GM18502 (cell line): ENCODE results near the gene NAA40.

Experiments used
- ATAC-seq: cut with Tn5 transposase; IDR thresholded peaks from one replicate; pipeline ENCODE4 v1.9.1; 2021; ENCODE audit warnings: mild to moderate bottlenecking; ENCODE audit not compliant: unreplicated experiment, poor library complexity

Gene NAA40

DNA sequence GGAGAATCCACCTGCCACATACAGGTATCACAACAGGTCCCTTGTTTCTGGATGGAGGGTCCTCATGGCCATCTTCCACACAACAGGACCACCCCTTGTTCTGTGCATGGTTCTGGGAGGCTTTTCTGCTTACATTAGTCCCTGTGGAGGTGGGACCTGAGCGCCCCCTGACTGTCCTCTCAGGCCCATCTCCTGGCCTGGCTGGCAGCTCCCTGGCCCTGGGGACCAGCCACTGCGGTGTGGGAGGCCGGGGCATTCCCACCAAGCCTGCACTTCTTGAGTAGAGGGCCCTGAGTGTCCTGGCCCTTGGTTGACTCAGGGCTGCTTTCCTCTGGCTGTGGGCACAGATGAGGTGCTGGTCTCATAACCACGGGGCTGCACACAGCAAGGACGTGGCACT, 40.6 kb downstream of the NAA40 start:
- no peak for ATAC-seq

DNA sequence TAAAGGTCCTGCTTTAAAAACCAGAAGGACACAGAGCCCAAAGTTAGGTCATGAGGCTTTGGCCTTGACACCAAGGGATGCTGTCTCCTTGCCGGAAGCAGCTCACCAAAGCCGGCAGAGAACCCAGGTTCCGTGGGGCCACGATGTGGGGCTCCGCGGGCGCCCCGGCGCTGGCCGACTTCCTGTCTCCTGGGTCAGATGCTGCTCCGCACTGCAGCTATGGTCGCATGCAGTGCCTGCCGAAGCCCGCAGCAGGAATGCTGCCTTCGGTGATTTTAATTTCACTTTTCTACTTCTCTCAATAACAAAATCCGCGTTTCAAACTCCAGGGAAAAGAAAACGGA, 47.0 kb downstream of the NAA40 start:
- peak; percentile 37 for ATAC-seq

DNA sequence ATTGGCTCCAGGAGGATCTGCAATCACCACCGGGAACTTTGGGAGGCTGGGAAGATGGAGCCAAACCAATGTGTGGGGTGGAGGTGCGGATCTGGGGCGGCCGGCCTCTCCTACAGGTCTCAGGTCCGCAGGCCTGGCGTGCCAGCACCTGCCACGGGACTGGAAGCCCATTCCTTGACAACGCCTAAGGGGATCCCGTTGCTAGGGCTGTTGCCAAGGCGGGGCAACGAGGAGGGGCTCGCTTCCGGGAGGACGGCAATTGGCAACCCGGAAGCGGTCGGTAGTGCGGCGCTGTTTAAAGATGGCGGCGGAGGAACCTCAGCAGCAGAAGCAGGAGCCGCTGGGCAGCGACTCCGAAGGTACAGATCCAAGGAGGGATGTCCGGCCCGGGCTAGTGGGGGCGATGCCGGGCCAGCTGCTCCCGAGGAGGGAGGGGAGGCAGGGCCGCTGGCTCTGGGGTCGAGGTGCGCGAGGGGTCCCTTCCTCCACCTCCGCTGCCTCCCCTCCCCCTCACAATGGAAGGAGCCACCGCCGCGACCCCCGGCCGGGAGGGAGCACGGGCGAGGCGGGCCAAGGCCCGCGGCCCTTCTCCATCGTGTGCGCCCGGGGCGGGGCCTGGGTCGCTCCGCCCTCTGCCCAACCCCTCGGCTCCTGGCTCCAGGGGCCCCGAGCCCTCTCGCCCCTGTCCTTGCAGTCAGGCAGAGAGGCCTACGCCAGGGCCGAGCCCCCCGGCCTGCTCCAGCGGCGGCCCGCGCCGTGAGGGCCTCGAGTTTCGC, 47.5 kb downstream of the NAA40 start, which contains the start of gene OTUB1:
TSS of gene OTUB1 (plus strand) at position 283 of the 776 bp plus-strand sequence. CDS start at position 302, 19 bp downstream.
- ATAC-seq, result peak; percentile 90

DNA sequence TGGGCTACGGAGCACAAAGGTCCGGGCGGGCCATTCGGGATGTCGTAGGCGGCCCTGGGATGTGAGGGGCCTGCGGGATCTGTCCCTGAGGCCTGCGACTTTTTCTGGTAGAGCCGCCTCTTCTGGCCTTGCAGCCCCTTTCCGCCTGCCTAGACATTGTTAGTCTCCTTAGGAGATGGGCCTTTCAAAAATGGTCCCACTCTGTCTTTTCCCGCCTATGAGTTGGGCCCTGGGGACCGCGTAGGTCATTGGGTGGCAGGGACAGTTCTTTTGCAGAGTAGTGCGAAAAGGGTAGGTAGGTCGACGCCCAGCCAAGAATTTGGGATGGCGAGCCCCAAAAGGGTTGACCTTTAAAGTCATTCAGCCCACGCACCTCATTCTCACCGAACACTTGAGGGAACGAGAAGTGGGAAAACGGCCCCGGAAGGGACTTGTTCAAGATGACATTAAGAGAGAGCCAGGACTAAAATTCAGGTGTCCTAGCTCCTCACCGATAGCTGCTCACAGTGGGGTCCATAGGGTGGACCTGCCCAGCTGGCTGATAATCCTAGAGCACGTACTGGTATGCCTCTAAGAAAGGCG, 48.2 kb downstream of the NAA40 start:
- no peak for ATAC-seq

DNA sequence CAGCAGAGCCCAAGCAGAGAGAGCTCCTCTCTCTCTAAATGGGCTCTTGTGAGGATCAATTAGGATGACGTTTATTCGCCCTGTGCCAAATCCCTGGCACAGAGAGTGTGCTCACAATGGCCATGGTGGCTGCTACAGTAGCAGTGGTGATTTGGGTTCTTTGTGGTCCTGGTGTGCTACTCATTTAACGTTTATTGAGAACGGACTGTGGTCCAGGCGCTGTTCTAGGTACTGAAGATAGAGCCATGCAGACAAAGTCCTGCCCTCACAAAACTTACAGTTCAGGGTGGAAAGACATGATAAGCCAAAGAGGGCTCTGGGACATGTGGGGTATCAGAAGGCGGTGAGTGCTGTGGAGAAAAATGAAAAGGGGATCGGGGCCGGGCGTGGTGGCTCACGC, 52.8 kb downstream of the NAA40 start:
- no peak for ATAC-seq

DNA sequence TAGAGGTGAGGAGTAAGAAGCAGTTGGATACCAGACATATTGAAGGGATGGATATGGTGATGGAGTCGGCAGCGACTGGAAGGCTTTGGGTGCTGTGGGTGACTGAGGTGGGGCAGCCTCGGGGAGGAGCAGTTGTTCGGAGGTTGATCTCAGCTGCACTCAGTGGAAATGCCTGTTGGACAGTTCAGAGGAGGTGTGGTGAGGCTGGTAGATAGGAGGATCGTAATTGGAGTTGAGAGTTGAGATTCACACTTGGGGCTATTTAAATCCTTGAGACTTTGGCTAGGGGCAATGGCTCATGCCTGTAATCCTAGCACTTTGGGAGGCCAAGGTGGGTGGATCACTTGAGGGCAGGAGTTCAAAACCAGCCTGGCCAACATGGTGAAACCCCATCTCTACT, 54.3 kb downstream of the NAA40 start:
- no peak for ATAC-seq

DNA sequence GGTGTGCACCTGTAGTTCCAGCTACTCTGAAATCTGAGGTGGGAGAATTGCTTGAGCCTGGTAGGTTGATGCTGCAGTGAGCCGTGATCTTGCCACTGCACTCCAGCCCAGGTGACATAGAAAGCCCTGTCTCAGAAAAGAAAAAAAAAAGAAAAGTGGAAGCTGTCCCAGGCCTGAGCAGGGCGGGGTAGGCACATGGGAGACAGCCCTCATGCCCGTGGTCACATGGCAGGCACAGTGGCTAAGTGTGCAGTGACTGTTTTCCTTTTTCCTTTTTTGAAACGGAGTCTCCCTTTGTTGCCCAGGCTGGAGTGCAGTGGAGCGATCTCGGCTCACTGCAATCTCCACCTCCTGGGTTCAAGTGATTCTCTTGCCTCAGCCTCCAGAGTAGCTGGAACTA, 55.2 kb downstream of the NAA40 start:
- no peak for ATAC-seq

DNA sequence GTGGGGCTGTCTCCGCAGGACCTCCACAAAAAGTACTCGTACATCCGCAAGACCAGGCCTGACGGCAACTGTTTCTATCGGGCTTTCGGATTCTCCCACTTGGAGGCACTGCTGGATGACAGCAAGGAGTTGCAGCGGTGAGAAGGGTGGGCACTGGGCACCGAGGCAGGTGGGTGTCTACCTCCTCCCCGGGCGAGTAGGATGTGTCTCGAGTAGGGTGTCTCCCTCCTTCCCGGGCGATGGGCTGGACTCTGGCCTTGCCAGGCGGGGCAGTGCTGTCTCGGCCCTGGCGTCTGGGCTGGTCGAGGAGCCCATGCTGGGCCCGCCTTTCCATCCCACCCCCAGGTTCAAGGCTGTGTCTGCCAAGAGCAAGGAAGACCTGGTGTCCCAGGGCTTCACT, 57.7 kb downstream of the NAA40 start:
- no peak for ATAC-seq

DNA sequence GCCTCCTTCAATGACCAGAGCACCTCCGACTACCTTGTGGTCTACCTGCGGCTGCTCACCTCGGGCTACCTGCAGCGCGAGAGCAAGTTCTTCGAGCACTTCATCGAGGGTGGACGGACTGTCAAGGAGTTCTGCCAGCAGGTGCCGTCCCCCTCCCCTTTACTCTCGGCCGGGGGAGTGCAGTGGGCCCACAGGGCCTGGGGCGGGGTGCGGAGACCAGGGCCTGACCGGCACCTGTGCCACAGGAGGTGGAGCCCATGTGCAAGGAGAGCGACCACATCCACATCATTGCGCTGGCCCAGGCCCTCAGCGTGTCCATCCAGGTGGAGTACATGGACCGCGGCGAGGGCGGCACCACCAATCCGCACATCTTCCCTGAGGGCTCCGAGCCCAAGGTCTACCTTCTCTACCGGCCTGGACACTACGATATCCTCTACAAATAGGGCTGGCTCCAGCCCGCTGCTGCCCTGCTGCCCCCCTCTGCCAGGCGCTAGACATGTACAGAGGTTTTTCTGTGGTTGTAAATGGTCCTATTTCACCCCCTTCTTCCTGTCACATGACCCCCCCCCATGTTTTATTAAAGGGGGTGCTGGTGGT, 58.4 kb downstream of the NAA40 start:
- no peak for ATAC-seq

DNA sequence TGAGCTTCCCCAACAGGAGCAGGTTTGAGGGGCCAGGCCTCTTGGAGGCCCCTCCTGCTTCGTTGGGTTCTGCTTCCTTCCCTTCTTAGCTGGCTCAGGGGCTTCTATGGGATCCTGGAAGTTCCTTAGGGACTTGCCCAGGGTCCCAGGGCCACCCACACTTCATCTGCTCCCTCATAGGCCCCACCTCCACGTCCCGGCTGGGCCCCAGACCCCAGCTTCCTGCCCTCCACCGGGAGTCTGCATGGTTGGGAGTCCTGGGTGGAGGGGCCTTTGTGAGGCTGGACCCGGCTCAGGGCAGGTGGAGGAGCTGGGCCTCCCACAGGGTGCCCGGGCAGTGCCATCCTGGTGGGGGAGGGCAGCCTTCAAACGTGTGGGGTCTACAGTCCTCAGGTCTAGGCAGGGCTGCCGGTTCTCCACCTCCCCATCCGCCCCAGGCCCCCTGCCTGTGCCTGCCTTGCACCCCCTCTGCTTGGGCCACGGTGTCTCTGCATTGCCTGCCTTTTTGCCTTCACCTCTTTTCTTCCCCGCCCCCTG, 59.1 kb downstream of the NAA40 start:
- no peak for ATAC-seq

DNA sequence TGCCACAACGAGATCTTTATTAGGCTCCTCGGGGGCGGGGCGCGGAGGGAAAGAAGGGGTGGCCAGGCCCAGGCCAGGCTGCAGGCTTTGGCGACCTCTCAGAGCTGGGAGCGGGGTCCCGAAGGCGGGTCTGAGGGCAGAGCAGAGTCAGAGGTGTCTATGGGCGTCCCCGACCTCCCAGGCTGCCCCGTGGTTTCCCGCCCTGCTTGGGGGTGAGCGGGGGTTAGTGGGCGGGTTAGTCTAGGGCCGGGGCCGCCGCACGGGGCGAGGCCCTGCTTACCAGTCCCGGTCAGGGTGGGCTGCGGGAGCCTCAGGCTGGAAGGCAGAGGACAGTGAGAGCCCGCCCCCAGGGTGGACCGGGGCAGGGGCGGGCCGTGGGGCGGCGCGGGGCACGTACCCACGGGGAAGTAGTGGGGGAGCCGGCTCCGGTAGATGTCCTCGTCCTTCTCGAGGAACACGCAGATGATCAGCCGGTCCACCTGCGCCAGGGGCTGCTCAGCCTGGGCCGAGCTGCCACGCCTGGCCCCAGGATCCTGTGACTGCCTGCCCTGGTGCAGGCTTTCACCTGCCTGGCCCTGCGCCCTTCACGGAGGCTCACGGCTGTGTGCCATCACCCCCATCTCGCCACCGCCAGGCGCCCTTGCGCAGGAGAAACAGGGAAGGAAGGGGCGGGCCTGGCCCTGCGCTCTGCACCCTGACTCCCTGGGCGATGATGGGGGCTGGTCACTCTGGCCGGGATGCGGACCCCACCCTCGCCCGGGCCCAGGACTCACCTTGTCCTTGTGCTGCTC, 60.0 kb downstream of the NAA40 start:
- no peak for ATAC-seq

DNA sequence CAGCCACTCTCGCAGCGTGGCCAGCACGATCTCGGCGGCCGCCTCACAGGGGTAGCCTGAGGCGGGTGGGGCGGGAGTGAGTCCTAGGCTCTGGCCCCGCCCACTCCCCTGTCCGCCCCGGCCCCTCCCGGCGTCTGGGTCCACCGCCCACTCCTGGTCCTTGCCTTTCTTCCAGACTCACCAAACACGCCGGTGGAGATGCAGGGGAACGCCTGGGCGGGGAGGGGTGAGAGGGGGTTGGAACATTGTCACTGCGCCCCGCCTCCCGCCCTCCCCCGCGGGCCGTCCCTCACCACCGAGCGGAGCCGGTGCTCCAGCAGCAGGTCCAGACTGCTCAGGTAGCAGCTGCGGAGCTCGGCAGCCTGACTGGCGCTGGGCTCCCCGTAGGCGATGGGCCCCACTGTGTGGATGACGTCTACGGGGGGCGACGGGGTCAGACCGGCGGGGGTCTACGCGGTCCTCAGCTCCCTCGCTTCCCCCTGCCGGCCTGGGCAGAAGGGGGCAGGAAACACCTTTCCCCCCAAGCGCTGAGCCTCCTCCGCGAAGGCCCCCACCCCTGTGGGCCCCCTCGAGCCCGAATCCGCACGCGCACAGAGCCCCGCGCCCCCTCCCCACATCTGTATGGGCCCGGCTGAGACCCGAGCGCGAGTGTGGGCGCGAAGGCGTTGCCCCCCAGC, 60.7 kb downstream of the NAA40 start:
- ATAC-seq, result no peak

DNA sequence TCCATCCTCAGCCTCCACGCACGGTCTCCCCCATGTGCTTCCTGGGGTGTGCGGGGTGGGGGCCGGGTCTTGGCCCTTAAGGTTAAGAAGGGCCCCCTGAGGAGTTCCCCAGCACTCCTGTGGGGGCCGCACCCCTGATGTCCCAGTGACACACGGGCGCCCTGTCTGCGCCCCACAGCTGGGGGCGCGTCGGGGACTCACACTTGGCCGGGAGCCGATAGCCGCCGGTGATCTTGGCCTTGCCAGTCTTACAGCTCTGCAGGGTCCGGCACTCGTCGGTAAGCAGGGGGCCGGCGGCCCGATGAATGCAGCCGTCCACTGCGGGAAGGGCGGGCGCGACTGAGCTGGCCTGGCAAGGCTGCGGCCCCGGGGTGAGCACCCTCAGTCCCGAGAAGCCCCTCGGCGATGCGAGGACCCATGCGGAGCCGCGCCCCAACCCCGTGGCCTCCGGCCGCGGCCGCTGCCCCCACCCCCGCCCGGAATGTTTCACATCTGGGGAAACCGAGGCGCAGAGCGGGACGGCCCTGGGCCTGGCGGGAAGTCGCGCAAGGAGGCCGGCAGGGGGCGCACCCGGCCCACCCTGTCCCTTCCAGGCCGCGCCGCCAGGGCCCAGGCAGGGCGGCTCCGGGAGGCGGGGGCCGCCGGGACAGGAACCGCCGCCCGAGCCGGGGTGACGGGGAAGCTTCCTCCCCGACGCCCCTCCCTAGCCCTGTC, 61.4 kb downstream of the NAA40 start:
- ATAC-seq, result peak; percentile 55

DNA sequence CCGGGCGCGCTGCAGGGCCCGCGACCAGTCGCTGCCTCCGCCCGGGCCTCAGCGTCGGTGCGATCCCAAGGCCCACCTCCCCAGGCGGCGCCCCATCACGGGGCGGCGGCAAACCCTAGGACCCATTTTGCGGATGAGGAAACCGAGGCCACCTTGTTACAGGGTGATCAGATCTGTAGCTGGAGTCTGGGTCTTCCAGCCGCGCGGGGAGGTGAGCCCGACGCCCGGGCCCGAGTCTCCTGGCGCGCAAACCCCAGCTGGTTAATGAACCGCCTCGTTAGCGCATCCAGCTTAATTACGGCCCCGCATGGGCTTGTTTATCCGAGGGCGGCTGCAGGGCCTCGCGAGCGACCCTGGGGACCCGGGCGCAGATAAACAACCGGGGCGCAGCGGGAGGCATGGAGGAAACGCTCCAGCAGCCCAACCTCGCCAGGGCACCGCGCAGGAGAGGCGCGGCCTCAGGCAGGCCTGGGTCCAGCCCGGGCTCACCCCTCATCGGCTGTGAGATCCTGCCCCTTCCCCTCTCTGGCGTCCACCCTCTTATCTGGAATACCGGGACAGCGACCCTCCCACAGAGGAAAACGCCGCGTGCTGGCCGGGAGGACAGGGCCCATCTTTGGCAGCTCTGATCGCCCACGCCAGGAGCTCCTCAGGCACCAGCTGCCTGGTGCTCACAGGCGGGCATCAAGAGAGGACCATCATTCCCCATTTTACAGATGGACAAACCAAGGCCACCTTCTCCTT, 62.1 kb downstream of the NAA40 start:
- ATAC-seq, result no peak

DNA sequence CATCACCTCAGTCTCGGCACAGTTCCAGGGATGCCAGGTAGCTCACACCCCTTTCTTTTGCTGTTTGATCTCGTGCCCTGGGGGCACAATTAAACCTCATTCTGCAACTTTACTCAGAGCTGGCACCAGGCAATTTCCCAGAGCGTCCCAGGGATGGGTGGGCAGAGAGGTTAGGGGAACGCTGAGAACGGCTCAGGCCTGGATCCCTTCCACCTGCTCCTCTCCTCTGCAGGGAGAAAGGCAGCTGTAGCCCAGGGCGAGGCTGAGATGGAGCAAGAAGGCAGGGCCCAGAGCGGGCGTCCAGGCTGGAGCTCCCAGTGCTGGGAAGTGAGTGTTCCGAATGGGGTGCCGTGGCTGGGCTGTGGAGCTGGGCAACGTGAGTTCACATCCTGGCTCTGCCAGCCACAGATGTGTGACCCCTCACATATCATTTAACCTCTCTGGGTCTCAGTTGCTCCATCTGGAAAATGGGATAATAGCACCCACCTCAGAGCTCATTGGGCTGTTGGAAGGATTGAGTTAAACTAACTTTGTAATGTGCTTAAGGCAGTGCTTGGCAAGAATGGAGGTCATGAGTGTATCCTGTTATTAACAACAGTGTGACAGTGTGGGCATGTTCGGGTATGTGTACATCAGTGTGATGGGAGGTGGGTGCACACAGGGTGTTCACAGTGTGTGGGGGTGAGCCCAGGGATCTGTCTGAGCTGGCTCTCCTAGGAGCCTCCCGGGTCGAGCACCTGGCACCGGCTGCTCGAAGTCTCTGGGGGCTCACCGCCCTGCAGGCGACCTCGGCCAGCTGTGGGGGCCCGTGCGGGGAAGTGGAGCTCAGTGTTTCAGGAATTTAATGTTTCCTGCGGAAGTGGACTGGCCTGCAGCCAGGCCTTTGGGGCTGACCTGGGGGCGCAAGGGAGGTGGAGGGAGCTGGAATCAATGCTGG, 63.0 kb downstream of the NAA40 start:
- ATAC-seq, result no peak

DNA sequence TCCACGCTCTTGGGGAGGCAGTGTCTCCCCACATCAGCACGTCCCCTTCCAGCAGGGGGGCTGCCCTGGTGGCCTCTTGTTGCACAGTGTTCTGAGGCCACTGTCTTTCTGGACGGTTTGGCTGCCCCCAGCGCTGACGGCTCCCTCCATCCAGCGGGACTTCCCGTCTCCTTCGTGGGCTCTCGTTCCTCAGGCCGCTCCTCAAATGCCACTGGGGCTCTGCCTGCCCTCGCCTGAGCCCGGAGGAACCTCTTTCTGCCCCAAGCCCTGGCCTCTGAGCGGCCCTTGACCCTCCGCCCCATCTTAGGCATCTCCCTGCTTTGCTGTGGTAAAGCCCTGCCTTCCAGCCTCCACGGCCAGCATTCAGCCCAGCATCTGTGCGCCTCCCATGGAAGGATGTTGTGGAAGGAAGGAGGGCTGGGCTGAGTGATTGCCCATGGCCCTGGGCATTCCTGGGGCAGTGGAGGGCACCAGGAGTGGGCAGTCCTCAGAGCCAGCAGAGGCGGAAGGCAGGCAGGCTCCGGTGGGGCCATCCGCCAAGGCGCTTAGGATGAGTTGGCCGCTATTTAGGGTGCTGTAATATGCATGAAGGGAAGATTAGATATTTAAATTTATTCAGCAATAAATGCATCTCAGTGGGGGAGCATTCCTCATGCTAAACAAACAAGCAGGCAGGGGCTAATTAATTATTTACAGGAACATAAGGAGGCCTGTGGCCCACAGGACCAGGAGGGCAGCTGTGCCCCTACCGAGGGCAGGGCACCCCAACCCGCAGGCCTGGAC, 65.2 kb downstream of the NAA40 start:
- no peak for ATAC-seq

DNA sequence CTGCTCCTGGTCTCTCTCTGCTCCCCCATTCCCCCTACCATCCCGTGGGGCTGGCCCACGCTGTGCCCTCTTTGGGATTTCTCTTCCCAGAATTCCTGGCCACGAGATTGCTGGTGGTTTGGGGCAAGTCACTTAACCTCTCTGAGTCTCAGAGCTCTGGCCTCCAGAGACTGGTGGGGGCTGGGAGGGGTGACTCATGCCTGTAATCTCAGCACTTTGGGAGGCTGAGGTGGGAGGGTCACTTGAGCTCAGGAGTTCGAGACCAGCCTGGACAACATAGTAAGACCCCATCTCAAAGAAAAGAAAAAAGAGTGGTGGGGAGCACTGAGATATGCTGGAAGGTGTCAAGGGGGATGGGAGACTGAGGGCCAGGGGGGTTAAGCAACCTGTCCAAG, 65.8 kb downstream of the NAA40 start:
- no peak for ATAC-seq
